Activated T-helper 1 cell treated with anti-CD3 and anti-CD28 coated beads, Interleukin-2, amount 50 U/mL, for 16 hours (primary cell): Measurements from ENCODE around the gene CAPN13.

Source experiments
- DNase-seq, 2 donors: peaks; one replicate each; pipeline ENCODE4 v3.0.0-alpha.2; 2020; ENCODE audit warnings: low read depth in 1 of 2, low spot score in 1 of 2

Gene CAPN13

GRCh38 chr2:30684516-30684915, 122.7 kb downstream of the CAPN13 start:
- DNase-seq = no peak

GRCh38 chr2:30684026-30684425, 123.2 kb downstream of the CAPN13 start:
- no peak for DNase-seq

GRCh38 chr2:30683236-30683956, 123.8 kb downstream of the CAPN13 start:
- DNase-seq = no peak

- no peak for DNase-seq
These were observed 126.2 kb downstream of the CAPN13 start for GRCh38 chr2:30681022-30681421.

GRCh38 chr2:30680121-30680520, 127.1 kb downstream of the CAPN13 start:
- no peak for DNase-seq

GRCh38 chr2:30679426-30680088, 127.7 kb downstream of the CAPN13 start:
- no peak for DNase-seq

GRCh38 chr2:30678410-30679137, 128.7 kb downstream of the CAPN13 start:
- no peak for DNase-seq

- DNase-seq = no peak
These were observed 129.3 kb downstream of the CAPN13 start for GRCh38 chr2:30677861-30678385.

- DNase-seq = no peak
These were observed 130.0 kb downstream of the CAPN13 start for GRCh38 chr2:30677231-30677630.

GRCh38 chr2:30675758-30676157, 131.5 kb downstream of the CAPN13 start:
- DNase-seq = no peak

- no peak for DNase-seq
These were observed 134.1 kb downstream of the CAPN13 start for GRCh38 chr2:30673127-30673526.
